SK-N-SH treated with all-trans-retinoic acid at 6 μM for 48 hours (cell line): ENCODE results near the gene SEC24A.

Source experiments
- ARNTL ChIP-seq: fragments of 450-650 bp; formaldehyde crosslinking; IDR thresholded peaks from 2 replicates; pipeline ENCODE4 v1.5.0; 2020; ENCODE audit warnings: low read depth, mild to moderate bottlenecking, moderate library complexity, borderline replicate concordance
- BACH2 ChIP-seq: fragments of 250-450 bp; sonication (Bioruptor Pico); IDR thresholded peaks from 2 replicates; pipeline ENCODE4 v1.9.0; 2021; ENCODE audit warnings: mild to moderate bottlenecking, borderline replicate concordance
- CSDC2 ChIP-seq: fragments of 250-450 bp; sonication (Bioruptor Pico); IDR thresholded peaks from 2 replicates; pipeline ENCODE4 v1.5.0; 2020; ENCODE audit warnings: mild to moderate bottlenecking, moderate library complexity
- ISL1 ChIP-seq: fragments of 250-450 bp; sonication (Bioruptor Pico); IDR thresholded peaks from 2 replicates; pipeline ENCODE4 v2.1.2; 2022; ENCODE audit warnings: mild to moderate bottlenecking, moderate library complexity
- PPARA ChIP-seq: fragments of 250-450 bp; sonication (Bioruptor Pico); IDR thresholded peaks from 2 replicates; pipeline ENCODE4 v1.5.0; 2020; ENCODE audit warnings: mild to moderate bottlenecking, borderline replicate concordance
- TCF4 ChIP-seq: fragments of 250-450 bp; sonication (Bioruptor Pico); IDR thresholded peaks from 2 replicates; pipeline ENCODE4 v1.8.0; 2021; ENCODE audit warnings: mild to moderate bottlenecking, moderate library complexity, borderline replicate concordance
- TOX ChIP-seq: fragments of 250-450 bp; sonication (Bioruptor Pico); IDR thresholded peaks from 2 replicates; pipeline ENCODE4 v1.8.0; 2021; ENCODE audit warnings: mild to moderate bottlenecking, moderate library complexity, borderline replicate concordance
- ZFP3 ChIP-seq: fragments of 250-450 bp; sonication (Bioruptor Pico); IDR thresholded peaks from 2 replicates; pipeline ENCODE4 v1.5.0; 2020; ENCODE audit warnings: mild to moderate bottlenecking, moderate library complexity
- ZNF8 ChIP-seq: fragments of 450-650 bp; formaldehyde crosslinking; IDR thresholded peaks from 2 replicates; pipeline ENCODE4 v1.5.0; 2020; ENCODE audit warnings: mild to moderate bottlenecking, moderate library complexity
- TF ChIP-seq, protein P1 (sequence below): fragments of 250-450 bp; sonication (Bioruptor Pico); IDR thresholded peaks from 2 replicates; pipeline ENCODE4 v1.8.0; 2020; ENCODE audit warnings: mild to moderate bottlenecking, moderate library complexity, borderline replicate concordance
- TF ChIP-seq, protein P2 (sequence below): fragments of 250-450 bp; sonication (Bioruptor Pico); IDR thresholded peaks from 2 replicates; pipeline ENCODE4 v1.8.0; 2021; ENCODE audit warnings: low read depth, mild to moderate bottlenecking, moderate library complexity, borderline replicate concordance
- TF ChIP-seq, protein P3 (sequence below): fragments of 250-450 bp; sonication (Bioruptor Pico); IDR thresholded peaks from 2 replicates; pipeline ENCODE4 v1.5.1; 2020; ENCODE audit warnings: low read depth, mild to moderate bottlenecking, moderate library complexity

DNA sequence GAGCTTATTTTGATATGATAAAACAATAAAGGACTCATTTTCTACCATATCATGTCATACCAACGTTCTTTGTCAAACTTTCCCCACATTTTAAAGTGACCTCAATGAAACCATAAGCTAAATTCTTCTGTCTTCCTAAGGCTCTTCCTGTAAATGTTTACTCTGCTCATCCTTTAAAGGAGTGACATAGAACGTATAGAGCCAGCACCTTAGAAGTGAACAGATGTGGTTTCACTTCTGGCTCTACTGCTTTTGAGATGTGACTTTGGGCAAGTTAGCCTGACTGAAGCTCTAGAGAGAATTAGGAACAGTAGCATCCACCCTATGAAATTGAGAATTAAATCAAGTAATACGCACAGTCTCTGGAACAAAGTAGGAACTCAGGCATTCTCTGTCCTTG is 40.0 kb upstream of the SEC24A start:
- TF ChIP-seq, protein P1, sequence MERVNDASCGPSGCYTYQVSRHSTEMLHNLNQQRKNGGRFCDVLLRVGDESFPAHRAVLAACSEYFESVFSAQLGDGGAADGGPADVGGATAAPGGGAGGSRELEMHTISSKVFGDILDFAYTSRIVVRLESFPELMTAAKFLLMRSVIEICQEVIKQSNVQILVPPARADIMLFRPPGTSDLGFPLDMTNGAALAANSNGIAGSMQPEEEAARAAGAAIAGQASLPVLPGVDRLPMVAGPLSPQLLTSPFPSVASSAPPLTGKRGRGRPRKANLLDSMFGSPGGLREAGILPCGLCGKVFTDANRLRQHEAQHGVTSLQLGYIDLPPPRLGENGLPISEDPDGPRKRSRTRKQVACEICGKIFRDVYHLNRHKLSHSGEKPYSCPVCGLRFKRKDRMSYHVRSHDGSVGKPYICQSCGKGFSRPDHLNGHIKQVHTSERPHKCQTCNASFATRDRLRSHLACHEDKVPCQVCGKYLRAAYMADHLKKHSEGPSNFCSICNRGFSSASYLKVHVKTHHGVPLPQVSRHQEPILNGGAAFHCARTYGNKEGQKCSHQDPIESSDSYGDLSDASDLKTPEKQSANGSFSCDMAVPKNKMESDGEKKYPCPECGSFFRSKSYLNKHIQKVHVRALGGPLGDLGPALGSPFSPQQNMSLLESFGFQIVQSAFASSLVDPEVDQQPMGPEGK (CRISPR knock-in tag): no peak
- TF ChIP-seq, protein P2, sequence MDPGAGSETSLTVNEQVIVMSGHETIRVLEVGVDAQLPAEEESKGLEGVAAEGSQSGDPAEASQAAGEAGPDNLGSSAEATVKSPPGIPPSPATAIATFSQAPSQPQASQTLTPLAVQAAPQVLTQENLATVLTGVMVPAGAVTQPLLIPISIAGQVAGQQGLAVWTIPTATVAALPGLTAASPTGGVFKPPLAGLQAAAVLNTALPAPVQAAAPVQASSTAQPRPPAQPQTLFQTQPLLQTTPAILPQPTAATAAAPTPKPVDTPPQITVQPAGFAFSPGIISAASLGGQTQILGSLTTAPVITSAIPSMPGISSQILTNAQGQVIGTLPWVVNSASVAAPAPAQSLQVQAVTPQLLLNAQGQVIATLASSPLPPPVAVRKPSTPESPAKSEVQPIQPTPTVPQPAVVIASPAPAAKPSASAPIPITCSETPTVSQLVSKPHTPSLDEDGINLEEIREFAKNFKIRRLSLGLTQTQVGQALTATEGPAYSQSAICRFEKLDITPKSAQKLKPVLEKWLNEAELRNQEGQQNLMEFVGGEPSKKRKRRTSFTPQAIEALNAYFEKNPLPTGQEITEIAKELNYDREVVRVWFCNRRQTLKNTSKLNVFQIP (CRISPR knock-in tag): no peak
- no peak for TF ChIP-seq ARNTL
- no peak for TF ChIP-seq TOX (CRISPR knock-in tag)
- TF ChIP-seq BACH2 (CRISPR knock-in tag): no peak
- no peak for TF ChIP-seq ISL1 (CRISPR knock-in tag)
- TF ChIP-seq, protein P3, sequence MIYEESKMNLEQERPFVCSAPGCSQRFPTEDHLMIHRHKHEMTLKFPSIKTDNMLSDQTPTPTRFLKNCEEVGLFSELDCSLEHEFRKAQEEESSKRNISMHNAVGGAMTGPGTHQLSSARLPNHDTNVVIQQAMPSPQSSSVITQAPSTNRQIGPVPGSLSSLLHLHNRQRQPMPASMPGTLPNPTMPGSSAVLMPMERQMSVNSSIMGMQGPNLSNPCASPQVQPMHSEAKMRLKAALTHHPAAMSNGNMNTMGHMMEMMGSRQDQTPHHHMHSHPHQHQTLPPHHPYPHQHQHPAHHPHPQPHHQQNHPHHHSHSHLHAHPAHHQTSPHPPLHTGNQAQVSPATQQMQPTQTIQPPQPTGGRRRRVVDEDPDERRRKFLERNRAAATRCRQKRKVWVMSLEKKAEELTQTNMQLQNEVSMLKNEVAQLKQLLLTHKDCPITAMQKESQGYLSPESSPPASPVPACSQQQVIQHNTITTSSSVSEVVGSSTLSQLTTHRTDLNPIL (CRISPR knock-in tag): no peak
- TF ChIP-seq PPARA: no peak
- TF ChIP-seq TCF4: no peak
- no peak for TF ChIP-seq ZNF8 (CRISPR knock-in tag)
- no peak for TF ChIP-seq ZFP3 (CRISPR knock-in tag)
- no peak for TF ChIP-seq CSDC2
